ENCODE data around the gene TRPV3. TPM values are rescaled to one million over a fixed set of nuclear protein-coding genes. Genes with fewer than 3 reads are reported as not detected.

The TRPV3 gene
- total and polyA plus RNA-seq, 2 donors (not counting 3 experiments of a cell fraction or from before 2014, with no cell fraction given) = 0.01 TPM; not detected in 1

GRCh38 chr17:3531266-3532101 is 26.1 kb downstream of the TRPV3 start:
- no peak overlapping the region for H3K27ac ChIP-seq (ENCODE audit: insufficient read depth, low read depth, low read length)
- no peak for FAIRE-seq
- H3K27me3 ChIP-seq (ENCODE audit: control insufficient read depth in 2 of 2, insufficient read depth in 2 of 2, low read length in 2 of 2) = no peaks in the 10 kb centered on the region
- dilution Hi-C loops (cut with MboI; ENCODE audit: extremely low pct_ligation_motif_present, low sequenced_read_pairs) (no loop called here), intact Hi-C loops (cut with micrococcal nuclease) (no loop called here)
- H4K20me1 ChIP-seq (replicated peaks; ENCODE audit: control insufficient read depth, extremely low read depth, insufficient read depth, low read length) = no peaks in the 10 kb centered on the region
- no peaks in the 10 kb centered on the region for H3K9me1 ChIP-seq (replicated peaks; ENCODE audit: control insufficient read depth, extremely low read depth, insufficient read depth, low read length)
- ChIA-PET POLR2A (no interaction called here), CTCF (no interaction called here)
- no peak for DNase-seq (ENCODE audit: low read depth, low spot score)
- H3K36me3 ChIP-seq (ENCODE audit: control insufficient read depth in 2 of 2, extremely low read depth in 1 of 2, insufficient read depth in 2 of 2, low read length in 2 of 2) = no peaks in the 10 kb centered on the region
- no peaks in the 10 kb centered on the region for H3K79me2 ChIP-seq (ENCODE audit: control insufficient read depth, insufficient read depth, low read length)
- TF ChIP-seq CTCF (IDR thresholded peaks at IDR 0.05; ENCODE audit: extremely low read depth in 1 of 2, insufficient read depth in 1 of 2, low read depth in 1 of 2, low read length in 2 of 2) = no peak
- no peak for TF ChIP-seq EZH2 (IDR thresholded peaks at IDR 0.05; ENCODE audit: borderline replicate concordance, low read depth, low read length, severe bottlenecking)
- no peak for TF ChIP-seq FOS (IDR thresholded peaks at IDR 0.05; ENCODE audit: borderline replicate concordance, insufficient read depth, low read length)
- no peak for TF ChIP-seq POLR2A (IDR thresholded peaks at IDR 0.05; ENCODE audit: low read depth, low read length)
- TF ChIP-seq JUN (IDR thresholded peaks at IDR 0.05; ENCODE audit: borderline replicate concordance, insufficient read depth, insufficient read length, low read depth) = no peak
- TF ChIP-seq MAX (IDR thresholded peaks at IDR 0.05; ENCODE audit: insufficient read depth, insufficient read length) = no peak
- H2AFZ ChIP-seq (ENCODE audit: low read depth, low read length) = no peak overlapping the region
- H3K4me1 ChIP-seq (ENCODE audit: control insufficient read depth, extremely low read depth, insufficient read depth, low read length) = no peaks in the 10 kb centered on the region
- no peaks in the 10 kb centered on the region for H3K9me3 ChIP-seq (replicated peaks; ENCODE audit: control insufficient read depth, insufficient read depth, low read length)
- no peak overlapping the region for H3K9ac ChIP-seq (replicated peaks; ENCODE audit: extremely low read depth, insufficient read depth, low read length)
- no peak overlapping the region for H3K4me3 ChIP-seq (replicated peaks in 1 of 3; ENCODE audit: insufficient read depth in 1 of 3, low read depth in 1 of 3, low read length in 3 of 3)
- no TSS peak for BruUV-seq (replicated peaks)
- H3K4me2 ChIP-seq (ENCODE audit: insufficient read depth, low read length) = no peak overlapping the region

Measured in endothelial cell of umbilical vein (primary cell).